Fibroblast of gingiva (primary cell): Measurements from ENCODE around the gene TIMM22.

Experiments
- DNase-seq: peaks from one replicate; pipeline ENCODE4 v3.0.0-alpha.2; 2011; ENCODE audit warnings: low read depth

TIMM22 gene

DNA sequence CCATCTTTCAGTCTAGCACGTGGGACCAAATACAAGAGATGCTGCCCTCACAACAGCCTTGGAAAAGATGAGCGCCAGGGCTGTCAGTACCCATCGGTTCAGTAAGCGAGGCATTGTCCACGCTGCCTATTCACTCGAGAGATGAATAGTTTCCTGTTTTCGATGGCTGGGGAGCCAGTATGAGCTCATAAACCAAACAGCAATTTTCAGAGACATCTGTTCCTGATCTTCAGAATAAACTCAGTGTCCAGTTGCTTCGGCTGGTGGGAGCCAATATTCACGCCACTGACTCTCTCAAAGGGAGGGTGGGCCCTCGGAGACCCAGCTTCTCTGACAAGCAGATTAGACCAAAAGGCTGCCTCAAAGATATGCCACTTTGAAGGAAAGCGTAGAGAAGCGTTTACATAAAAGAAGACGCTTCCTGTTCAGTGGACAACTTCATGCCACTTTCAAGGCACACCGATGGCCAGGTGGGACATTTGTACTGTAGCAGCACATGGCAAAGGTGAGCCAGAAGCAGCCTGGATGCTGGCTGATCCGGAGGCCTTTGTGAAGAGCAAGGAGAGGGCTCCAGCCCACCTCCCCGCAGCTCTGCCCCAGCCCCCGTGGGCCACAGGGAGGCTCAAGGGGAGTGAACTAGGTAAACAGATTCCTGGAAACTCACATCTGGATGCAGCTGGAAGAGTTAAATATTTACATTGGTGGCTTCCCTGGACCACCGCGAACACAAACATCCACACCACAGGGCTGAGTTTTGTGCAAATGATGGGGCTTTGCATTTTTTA lies 6.0 kb downstream of the TIMM22 start:
- DNase-seq, result peak; percentile 76

DNA sequence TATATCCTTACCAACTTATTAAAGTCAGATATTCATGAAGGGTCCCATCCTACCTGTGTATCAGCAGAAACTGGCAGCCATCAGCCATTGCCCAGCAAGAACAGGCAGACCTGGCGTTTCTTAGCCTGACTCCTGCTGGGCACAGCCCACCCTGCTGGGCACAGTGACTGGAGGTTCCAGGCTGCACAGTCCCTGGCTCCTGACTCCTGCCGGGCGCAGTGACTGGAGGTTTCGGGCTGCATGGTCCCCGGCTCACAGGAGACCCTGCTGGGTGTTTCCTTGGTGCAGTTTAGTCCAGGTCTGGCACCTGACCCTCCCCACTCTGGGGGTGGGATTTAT lies 6.7 kb downstream of the TIMM22 start:
- DNase-seq, result no peak

DNA sequence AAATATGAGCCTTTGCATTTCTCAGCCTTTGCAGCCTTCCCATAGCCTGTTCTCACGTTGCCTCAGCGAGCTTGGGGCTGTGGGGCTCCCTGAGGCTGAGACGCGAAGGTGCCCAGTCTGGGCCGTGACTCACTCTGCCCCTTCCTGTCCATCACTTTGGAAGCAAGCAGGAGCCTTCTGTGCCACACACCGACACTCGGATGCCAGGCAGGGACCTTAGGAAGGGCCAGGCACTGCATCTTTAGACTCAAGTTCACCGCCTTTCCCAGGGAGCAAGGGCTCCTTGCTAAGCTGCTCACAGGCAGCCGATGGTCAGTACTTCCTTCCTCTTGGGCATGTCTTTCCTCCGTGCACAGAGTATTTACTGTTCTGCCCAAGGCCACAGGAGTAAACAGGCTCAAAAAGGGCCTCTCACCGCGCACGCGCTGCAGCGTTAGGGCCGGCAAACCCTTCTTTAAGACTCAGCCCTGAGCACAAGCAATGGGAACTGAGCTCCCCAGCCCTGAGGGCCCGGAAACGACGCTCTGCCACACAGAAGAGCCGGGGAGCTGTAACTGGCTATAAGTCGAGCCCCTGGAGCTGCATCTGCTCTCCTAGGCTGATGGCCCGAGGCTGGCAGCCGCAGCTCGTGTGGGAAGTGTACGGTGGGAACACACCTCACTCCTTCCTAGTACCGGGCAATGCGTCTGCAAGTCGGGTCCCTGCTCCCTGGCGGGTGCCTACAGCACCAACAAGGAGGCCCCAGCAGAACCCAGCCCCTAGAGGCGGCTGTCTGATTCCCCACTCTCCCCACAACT lies 7.2 kb downstream of the TIMM22 start:
- DNase-seq, result no peak

DNA sequence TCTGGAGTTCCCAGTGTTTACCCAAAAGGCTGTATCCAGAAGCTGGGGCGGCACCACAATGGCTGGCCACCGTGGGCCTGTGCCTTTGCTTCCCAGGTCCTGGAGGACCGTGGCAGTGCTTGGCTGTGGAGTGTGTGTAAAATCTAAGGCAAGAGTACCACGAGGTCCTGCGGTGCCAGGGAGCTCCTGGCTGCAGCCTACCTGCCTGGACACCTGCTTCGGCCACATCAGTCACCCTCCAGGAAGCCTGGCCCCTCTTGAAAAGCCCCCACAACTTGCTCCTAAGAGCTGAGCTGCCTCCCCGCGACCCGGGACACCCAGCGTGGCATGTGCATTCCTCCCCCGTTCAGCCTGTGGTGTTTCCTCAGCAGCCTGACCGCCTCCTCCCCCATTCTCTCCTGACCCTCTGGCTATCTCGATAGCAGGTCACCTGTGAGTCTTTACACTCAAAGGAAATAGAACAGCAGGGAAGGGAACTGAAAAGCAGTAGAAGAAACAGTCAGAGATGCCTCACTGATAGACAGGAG lies 7.9 kb downstream of the TIMM22 start:
- DNase-seq, result no peak

DNA sequence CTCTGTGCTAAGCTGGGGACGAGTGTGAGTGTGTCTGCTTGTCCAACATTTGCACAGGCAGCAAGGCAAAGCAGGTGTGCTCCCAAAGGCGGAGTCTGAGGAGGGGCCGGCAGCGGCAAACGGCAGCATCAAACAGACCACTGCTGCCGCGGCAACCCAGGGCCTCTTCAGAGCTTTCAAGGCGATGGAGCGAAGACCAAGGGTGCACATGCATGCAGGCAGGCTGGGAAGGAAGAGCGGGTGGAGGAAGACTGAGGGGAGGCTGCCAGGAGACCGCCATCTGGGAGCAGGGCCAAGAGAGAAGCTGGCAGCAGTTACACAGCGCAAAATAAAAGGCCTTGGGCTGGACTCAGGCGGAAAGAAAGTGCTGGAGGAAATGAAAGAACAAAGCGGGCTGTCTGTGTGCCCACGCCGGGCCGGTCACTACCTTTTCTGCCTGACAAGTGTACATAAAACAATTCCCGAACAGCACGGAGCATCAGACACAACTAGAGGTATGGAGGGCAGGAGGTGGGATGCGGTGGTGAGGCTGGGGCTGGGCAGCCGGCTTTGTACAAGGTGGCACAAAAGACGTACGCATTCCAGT lies 8.5 kb downstream of the TIMM22 start:
- DNase-seq, result peak; percentile 83

DNA sequence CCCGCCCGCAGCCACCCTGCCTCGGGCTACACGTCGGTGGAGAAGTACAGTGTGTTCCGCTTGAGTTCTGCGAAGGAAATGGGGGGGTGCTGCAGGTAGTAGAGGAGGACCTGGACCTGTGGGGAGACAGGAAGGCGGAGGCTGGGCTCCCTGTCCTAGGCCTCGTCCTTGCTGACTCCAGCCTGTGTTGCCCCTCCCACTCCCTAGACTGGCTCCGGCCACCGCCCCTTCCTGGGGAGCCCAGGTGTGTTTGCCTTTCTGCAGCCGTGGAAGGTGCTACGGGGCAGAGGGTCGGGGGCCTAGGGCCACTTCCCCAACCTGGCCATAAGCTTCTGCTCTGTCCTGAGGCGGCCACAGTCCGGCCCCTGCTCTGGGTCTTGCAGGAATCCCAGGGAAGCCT lies 9.1 kb downstream of the TIMM22 start:
- no peak for DNase-seq

DNA sequence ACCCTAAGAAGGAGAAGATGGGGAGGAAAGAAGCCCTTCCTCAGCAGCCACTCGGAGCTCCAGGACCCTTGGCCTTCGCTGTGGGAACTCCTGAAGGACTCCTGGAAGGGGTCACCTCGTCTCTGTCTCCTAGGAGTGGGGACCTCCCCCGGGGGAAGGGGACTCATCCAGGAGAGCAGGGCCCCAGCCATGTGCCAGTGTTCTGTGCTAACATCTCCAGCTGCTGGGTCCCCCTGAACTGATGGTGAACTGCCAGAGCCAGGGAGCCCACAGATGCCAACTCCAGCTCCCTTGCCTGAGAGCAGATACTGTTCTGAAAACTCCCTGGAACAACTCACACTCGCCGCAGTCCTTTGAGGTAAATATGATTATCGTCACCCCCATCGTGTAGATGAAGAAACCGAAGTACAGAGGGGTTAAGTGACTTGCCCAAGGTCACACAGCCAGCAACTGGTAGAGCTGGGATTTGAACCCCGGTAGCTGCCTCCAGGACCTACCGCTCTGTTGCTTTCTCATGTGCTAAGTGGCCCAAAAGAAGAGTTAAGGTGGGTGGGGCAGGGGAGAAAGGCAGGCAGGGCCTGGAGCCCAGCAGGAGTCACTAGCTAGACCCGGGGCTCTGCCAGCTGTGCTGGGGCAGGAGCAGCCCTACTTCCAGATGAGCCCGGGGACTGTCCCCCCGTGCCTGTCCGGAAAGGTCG lies 10.5 kb downstream of the TIMM22 start:
- no peak for DNase-seq

DNA sequence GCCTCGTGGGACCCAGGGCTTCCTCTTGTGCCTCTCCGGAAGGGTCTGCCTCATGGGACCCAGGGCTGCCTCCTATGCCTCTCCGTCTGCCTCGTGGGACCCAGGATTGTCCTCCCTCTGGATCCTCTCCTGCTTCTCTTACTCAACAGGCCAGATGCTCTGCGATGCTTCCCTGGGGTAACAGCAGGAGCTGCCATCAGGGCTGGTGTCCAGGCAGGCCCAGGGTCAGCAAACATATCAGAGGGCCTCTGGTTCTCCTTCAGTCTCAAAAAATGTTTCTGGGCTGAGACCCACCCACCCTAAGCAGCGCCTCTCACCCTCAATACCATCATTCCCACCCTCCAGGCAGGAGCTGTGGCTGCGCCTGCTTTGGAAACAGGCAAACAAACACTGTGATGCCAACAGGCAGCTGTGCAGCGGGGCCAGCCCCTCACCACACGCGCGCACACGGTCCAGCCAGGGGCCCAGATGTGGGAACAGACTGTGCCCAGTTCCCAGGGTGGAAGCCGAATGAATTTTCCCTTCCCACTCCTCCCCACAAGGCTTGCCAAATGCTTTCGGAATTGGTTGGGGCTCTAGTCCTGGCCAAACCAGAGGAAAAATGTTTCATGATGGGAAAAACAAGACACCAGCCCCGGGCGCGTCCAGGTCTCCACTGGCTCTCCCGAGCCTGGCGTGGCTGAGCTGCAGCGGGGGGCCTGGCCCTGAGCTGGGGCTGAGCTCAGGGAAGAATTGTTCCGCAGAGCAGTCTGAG lies 11.3 kb downstream of the TIMM22 start:
- DNase-seq, result peak; percentile 45

DNA sequence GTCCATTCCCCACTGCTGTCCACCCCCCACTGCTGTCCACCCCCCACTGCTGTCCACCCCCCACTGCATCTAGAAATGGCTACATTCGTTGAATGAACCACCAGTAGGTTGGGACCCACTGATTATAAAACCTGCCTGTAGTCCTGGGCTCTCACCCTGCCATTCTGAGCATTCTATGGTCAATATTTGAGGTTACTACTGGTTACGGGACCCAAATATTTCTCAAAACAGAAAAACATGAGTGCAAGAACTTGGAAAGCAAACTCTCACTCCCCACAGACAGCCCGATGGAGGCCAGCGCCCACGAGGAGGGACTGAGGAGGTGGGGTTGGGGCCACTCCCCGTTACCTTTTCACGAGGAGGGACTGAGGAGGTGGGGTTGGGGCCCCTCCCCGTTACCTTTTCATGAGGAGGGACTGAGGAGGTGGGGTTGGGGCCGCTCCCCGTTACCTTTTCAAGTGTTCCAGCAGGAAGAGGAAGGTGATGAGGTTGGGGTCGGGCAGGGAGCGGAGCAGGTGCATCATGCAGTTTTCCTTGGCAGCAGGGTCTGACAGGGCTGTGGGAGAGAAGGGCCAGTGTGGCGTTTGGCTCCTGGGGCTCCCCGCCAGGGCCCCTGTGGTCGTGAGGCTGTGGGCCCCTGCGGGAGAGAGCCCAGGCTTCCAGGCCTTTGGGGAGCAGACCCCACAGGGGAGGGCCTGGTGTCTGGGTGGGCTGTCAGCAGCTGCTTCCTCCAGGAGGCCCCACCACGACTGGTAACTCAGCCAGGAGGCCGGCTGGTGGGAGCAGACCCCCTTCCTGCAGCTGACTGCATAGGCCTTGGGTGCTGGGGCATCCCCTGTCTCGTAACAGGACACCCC lies 12.5 kb downstream of the TIMM22 start:
- DNase-seq, result no peak

DNA sequence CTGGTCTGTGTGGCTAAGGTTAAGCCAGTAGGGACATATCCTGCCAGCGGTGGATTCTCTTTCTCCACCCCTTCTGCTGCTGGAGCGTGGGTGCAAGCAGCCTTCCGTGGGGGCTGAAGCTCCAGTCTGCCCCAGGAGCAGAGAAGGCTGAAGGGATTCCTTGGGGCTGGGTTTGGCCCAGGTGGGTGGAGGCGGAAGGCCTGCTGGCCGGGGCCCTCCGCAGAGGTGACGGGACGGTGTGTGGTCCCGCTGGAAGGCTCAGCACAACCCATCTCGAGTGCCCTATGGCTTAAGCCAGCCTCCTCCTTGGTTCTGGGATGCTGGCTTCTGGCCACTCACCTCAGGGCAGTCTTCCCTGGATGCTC lies 13.1 kb downstream of the TIMM22 start:
- DNase-seq, result no peak

DNA sequence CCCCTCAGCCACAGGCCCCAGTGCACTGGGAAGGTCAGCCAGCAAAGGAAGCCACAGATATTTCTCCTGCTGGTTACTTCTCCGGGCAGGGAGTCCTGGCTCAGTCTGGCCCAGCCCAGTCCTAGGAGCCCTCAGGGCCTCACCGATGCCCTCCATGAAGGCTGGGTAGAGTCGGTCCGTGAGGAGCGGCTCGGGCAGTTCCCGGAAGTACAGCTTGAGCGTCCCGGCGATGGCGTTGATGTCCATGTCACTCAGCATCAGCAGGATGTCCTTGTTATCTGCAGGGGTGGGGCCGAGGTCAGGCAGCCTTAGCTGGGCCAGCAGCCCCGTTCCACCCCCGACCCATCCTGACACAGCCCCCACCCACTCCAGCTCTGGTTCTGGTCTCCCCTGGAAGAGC lies 13.7 kb downstream of the TIMM22 start:
- DNase-seq, result no peak

DNA sequence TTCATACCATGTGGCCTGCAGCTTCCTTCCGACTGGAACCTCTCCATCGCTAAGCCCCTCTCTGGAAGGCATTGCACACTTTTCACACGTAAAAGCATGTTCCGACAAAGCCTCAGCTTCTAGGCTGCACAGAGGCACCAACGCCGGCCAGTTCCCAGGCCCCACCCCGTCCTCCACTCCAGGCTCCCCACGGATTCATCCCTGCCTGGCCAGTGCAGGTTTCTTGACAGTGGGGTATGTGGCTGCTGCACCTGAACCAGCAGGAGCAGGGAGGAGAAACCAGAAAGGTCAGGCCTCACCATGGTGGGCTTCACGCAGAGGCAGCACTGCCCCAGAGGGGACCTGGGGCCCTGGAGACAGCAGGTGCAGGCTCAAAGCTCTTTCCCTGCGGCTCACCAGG lies 14.2 kb downstream of the TIMM22 start:
- no peak for DNase-seq

DNA sequence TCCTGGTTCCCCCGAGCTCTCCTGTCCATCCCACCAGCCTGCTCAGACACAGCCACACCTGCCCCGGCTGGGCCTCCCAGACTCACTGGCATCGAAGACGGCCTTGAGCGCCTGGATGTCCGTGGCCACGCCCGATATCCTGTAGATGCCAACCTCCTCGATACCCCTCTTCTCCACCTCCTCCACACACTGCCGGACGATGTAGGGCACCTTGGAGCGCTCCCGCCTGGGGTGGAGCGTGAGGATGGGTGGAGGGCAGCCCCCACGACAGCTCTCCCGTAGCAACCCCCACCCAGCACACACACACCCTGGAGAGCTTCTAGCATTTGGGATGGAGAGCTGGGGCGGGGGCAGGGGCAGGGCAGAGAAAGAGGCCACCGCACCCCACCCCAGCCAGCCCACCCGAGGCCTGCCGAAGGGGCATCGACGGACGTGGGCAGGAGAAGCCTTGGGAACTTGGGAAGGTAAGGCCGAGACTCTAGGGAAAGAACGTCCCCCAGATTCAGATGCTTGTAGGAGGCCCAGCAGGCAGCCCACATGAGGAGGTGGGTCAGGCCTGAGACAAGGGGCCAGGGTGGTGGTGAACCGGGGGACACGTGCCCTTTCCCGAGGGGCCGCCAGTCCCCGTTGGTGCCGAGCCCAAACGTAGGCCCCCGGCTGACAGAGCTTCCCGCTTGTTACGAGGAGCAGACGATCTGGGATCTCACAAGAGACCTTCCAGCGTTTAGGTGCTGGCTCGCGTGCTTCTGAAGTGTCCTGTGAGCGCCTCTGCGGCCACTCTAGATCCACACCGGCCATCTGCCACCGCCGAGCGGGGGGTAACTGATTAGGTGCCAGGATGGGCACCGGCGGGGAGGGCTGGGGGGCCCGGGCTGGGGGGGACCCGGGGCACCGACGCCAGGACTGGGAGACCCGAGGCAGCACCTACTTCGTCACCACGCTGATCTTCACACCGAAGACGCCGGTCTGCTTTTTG lies 15.1 kb downstream of the TIMM22 start:
- DNase-seq, result no peak

DNA sequence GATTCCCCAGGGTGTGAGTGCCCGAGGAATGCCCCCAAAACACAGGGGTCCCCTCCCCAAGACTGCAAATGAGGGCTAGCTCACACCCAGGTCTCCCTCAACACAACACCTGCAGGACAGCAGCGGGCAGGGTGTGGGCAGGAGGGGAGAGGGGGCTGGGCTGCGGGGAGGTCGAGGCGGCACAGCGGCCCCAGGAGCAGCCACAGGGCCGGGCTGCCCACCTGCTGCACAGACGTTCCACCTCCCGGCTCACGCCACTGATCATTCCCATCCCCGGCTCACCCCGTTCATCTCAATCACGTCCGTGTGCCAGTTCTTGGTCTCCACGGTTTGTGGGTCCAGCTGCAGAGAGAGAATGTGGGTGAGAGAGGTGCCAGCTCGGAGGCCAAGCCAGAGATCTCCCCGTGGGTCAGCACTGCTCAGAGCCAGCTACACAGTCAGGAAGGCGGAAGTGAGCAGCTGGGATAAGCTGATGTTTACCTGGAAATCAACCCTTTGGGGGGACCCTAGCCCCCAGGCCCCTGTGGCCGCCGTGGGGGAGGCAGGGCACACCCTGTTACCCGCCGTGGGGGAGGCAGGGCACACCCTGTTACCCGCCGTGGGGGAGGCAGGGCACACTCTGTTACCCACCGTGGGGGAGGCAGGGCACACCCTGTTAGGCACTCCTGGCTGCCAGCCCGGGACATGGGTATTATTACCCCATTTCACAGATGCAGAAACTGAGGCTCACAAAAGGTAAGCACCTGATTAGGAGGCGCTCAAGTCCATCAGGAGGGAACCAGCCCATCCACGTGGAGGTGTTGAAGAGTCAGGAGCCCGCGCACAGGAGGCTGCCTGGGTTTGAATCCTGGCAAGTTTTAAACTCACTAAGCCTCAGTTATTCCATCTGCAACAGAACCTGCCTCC lies 16.1 kb downstream of the TIMM22 start:
- no peak for DNase-seq

DNA sequence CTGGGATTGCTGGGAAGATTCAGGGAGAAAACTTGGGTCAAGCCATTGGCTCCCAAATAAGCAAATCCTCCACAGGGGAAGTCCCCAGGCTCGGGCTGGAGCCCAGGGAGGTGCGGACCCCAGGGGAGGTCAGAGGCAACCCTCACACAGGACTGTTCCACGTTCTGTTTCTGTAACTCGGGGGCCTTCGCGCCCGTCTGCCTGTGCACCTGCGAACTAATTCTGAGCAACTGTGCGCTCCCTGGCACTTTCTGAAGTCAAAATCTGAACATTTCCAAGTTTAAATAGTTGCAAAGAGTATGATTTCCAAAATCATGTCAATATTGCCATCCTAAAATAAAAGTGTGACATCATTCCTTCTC lies 16.8 kb downstream of the TIMM22 start:
- DNase-seq, result no peak

DNA sequence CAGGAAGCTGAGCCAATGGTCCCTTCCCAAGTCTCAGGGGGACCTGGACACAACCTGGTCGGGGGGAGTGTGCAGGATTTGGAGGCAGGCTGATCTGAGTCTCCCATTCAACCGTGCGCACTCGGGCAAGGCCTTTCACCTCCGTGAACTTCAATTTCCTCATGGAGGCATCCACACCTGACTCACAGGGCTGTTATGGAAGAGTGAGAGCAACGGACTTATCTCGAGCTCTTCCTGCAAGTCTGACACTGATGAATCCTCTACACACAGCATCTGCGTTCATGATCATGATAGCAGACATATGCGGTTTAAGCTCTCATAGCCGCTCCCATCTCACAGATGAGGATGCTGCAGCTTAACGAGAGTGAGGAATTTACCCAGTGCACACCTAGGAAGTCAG lies 21.6 kb downstream of the TIMM22 start:
- no peak for DNase-seq

DNA sequence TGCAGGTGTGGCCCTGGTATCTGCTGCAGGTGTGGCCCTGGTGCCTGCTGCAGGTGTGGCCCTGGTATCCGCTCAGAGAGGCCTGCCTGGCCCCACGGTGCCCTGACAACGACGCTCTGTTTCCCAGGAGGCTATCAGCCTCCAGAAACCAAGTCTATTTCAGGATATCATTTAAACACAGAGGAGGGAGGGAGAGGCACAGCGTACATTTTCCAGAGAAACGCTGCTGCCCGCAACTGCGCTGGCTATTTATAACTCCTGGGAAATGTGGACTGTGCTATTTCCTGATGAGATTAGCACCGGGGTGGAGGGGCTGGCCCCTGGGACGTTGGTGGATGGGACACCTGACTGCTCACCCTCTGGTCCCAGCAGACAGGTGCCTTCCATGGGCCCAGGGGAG lies 22.5 kb downstream of the TIMM22 start:
- no peak for DNase-seq

DNA sequence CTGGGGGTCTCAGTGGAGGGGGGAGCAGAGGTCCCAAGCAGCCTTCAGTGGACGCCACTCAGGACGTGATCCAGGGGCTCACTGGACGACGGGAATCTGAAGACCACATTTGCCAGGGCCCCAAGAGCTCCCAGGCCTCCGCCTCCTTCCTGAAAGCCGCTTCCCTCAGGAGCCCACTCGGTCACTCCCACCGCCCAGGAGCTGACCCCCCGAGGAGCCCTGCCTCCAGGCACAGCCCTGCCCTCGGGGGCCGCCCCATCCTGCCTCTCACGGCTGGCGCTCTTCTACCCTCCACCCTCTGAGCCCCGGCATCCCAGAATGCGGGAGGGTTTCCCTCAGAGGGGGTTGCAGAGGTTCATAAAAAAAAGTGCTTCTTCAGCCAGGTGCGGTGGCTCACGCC lies 24.2 kb downstream of the TIMM22 start:
- DNase-seq, result no peak
